NCI-H187 treated with DMSO at 0.1 percent for 48 hours (cell line): ENCODE data around the gene YIF1B.

Source experiments
- DNase-seq: peaks from one replicate; lab custom pipeline; 2025; lab: John Stamatoyannopoulos, UW

Gene YIF1B

GRCh38 chr19:38335949-38336637 lies 20.3 kb upstream of the YIF1B start:
- peak; percentile 96 for DNase-seq

GRCh38 chr19:38333245-38333644 lies 17.5 kb upstream of the YIF1B start:
- no peak for DNase-seq

GRCh38 chr19:38331728-38332127 lies 16.0 kb upstream of the YIF1B start:
- DNase-seq, result no peak

GRCh38 chr19:38329651-38330050 lies 13.9 kb upstream of the YIF1B start:
- DNase-seq, result no peak

GRCh38 chr19:38326591-38326990 lies 10.8 kb upstream of the YIF1B start:
- no peak for DNase-seq

GRCh38 chr19:38324431-38324830 lies 8.7 kb upstream of the YIF1B start:
- DNase-seq, result no peak

- no peak for DNase-seq
Measured at GRCh38 chr19:38323291-38323690, 7.5 kb upstream of the YIF1B start.

- DNase-seq, result no peak
Measured at GRCh38 chr19:38321646-38322196, 6.0 kb upstream of the YIF1B start.

- DNase-seq, result no peak
Measured at GRCh38 chr19:38320969-38321339, 5.2 kb upstream of the YIF1B start.

GRCh38 chr19:38319421-38320258 lies 3.9 kb upstream of the YIF1B start, which contains the start of gene KCNK6:
Gene KCNK6 (plus strand): TSS chr19:38319845. CDS start chr19:38319951, 106 bp downstream.
- no peak for DNase-seq

- no peak for DNase-seq
Measured at GRCh38 chr19:38318660-38319059, 2.9 kb upstream of the YIF1B start.

GRCh38 chr19:38317104-38317612 lies 1.4 kb upstream of the YIF1B start:
- no peak for DNase-seq

- no peak for DNase-seq
Measured at GRCh38 chr19:38316477-38317067, 825 bp upstream of the YIF1B start.

GRCh38 chr19:38310986-38311385 lies 4.8 kb downstream of the YIF1B start:
- no peak for DNase-seq

- DNase-seq, result no peak
Measured at GRCh38 chr19:38310279-38310670, 5.5 kb downstream of the YIF1B start.

- no peak for DNase-seq
Measured at GRCh38 chr19:38309615-38310278, 6.0 kb downstream of the YIF1B start.

GRCh38 chr19:38308926-38309614 lies 6.7 kb downstream of the YIF1B start:
- no peak for DNase-seq

- DNase-seq, result no peak
Measured at GRCh38 chr19:38308006-38308766, 7.6 kb downstream of the YIF1B start.

GRCh38 chr19:38307597-38307996 lies 8.2 kb downstream of the YIF1B start:
- DNase-seq, result no peak

GRCh38 chr19:38307076-38307475 lies 8.7 kb downstream of the YIF1B start:
- DNase-seq, result no peak

GRCh38 chr19:38306236-38306635 lies 9.5 kb downstream of the YIF1B start:
- DNase-seq, result no peak
